ENCODE measurements around the gene BRPF3.

- TF ChIP-seq CTCF (IDR thresholded peaks at IDR 0.05; ENCODE audit: insufficient read depth, low read depth, low read length) (no peak), EZH2 (IDR thresholded peaks at IDR 0.05; ENCODE audit: insufficient read depth, low read length) (no peak)
These were observed 470 bp downstream of the BRPF3 start for GRCh38 chr6:36196880-36197548.

Data from astrocyte (in vitro differentiated cells and primary cell).